Activated CD8-positive, alpha-beta memory T cell treated with anti-CD3 and anti-CD28 coated beads, Interleukin-2, amount 10 ng/mL, durations not matched to agents 7 days and 5 days (primary cell): Measurements from ENCODE around the gene MTCP1. TPM values are rescaled to one million over a fixed set of nuclear protein-coding genes. Genes with fewer than 3 reads are reported as not detected.

Experiments used
- ATAC-seq: fragments of 150-1000 bp; cut with Tn5 transposase; one replicate; pipeline ENCODE4 v1.10.0; 2021; ENCODE audit warnings: moderate library complexity
- CTCF ChIA-PET: fragments of 350-600 bp; sonication (Branson Sonifier 250); formaldehyde crosslinking; loops from one replicate; lab custom pipeline; 2021; ENCODE audit warnings: antibody characterized with exemption; lab: Charles Lee
- DNase-seq: peaks from one replicate; pipeline ENCODE4 v3.0.0-alpha.2; 2020
- H3K27ac Mint-ChIP-seq: one replicate; pipeline ENCODE4 v1.8.0; 2021; ENCODE audit warnings: mild to moderate bottlenecking, mixed read lengths
- H3K27me3 Mint-ChIP-seq: one replicate; pipeline ENCODE4 v1.8.0; 2021; ENCODE audit warnings: mixed read lengths
- H3K36me3 Mint-ChIP-seq: one replicate; pipeline ENCODE4 v1.8.0; 2021; ENCODE audit warnings: mild to moderate bottlenecking, mixed read lengths
- H3K4me1 Mint-ChIP-seq: one replicate; pipeline ENCODE4 v1.8.0; 2021; ENCODE audit warnings: mixed read lengths
- H3K4me3 Mint-ChIP-seq: one replicate; pipeline ENCODE4 v1.8.0; 2021; ENCODE audit warnings: mild to moderate bottlenecking, moderate library complexity, mixed read lengths
- H3K9me3 Mint-ChIP-seq: one replicate; pipeline ENCODE4 v1.8.0; 2022; ENCODE audit warnings: low read depth, mixed read lengths
- total RNA-seq, 2 experiments: library from RNA; stranded (reverse); gene quantifications; one replicate each; pipeline ENCODE4 v1.2.3, GENCODE V29; 2021

MTCP1 gene
- total RNA-seq, 2 experiments from 2014 or later: 23.1 to 25.3 TPM

GRCh38 chrX:155069414-155069813 lies 1.5 kb downstream of the MTCP1 start:
- peaks cover 59% of the 10 kb centered on the region for H3K4me1 Mint-ChIP-seq
- CTCF ChIA-PET: interaction anchor here (1.3 kb wide), 1 partner anchor 12 kb away, joined by 3 read pairs; no protein-coding TSS in a partner anchor
- H3K27me3 Mint-ChIP-seq: no peaks in the 10 kb centered on the region

GRCh38 chrX:155068165-155068564 lies 2.8 kb downstream of the MTCP1 start:
- Mint-ChIP-seq H3K27ac (no peak overlapping the region), H3K36me3 (peaks cover 11% of the 10 kb centered on the region)
- CTCF ChIA-PET: interaction anchor here (1.6 to 2.7 kb wide), 2 partner anchors 11 to 19 kb away, joined by 4 to 6 read pairs; no protein-coding TSS in a partner anchor

More at GRCh38 chrX:155069414-155069813, 1.5 kb downstream of the MTCP1 start:
- Mint-ChIP-seq H3K36me3 (peaks cover 21% of the 10 kb centered on the region), H3K27ac (peak overlapping the region; percentile 73), H3K9me3 (no peaks in the 10 kb centered on the region), H3K4me3 (peak overlapping the region; percentile 76)
- no peak for ATAC-seq
- DNase-seq: no peak

DNA sequence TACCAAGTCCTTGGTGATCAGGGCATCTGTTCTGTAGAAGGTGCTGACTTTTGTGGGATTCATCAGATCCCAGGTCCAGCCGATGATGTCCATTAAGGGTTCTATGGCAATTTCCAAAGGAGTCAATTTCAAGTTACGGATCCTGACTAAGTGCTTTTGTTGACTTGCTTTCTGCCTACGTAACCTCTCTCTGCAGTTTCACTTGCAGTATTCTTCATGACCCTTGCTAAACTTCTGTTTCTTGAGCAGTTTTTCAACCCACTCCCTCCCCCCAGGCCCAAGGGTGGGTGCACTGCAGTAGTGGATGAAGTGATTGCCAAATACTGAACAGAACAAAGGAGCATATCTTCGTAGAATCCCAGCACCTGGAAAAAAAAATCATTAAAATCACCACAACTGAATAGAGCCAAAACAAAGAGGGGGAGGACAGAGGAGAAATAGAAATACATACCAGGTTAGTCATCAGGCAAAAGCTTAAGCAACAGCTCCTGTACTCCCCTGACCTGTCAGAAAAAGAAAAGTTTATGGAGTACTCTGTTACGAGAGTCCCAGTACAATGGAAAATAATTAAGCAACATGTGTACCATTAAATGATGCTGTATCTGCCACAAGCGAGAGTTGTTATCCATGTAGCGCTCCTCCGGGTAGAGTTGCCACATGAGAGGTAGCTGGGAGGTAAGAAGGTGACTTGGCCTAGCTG lies 5.8 kb downstream of the MTCP1 start:
- H3K9me3 Mint-ChIP-seq: no peaks in the 10 kb centered on the region
- DNase-seq (no peak), ATAC-seq (no peak)
- peaks cover 35% of the 10 kb centered on the region for H3K4me1 Mint-ChIP-seq
- no peak overlapping the region for H3K4me3 Mint-ChIP-seq
- CTCF ChIA-PET: interaction anchor here (1.0 kb wide), 1 partner anchor 8 kb away, joined by 3 read pairs; no protein-coding TSS in a partner anchor
- peaks cover 7% of the 10 kb centered on the region for H3K36me3 Mint-ChIP-seq
- no peaks in the 10 kb centered on the region for H3K27me3 Mint-ChIP-seq
- no peak overlapping the region for H3K27ac Mint-ChIP-seq

More at GRCh38 chrX:155068165-155068564, 2.8 kb downstream of the MTCP1 start:
- H3K9me3 Mint-ChIP-seq: no peaks in the 10 kb centered on the region
- ATAC-seq (no peak), DNase-seq (no peak)
- H3K4me3 Mint-ChIP-seq: peak overlapping the region; percentile 26
- peaks cover 46% of the 10 kb centered on the region for H3K4me1 Mint-ChIP-seq
- no peaks in the 10 kb centered on the region for H3K27me3 Mint-ChIP-seq

- CTCF ChIA-PET: interaction anchor here (0.6 to 1.3 kb wide), 2 partner anchors 25 to 1307 kb away, joined by 3 read pairs; no protein-coding TSS in a partner anchor
- Mint-ChIP-seq H3K4me3 (no peak overlapping the region), H3K4me1 (peaks cover 22% of the 10 kb centered on the region), H3K27ac (peak overlapping the region; percentile 36), H3K9me3 (no peaks in the 10 kb centered on the region), H3K27me3 (no peaks in the 10 kb centered on the region), H3K36me3 (peaks cover 5% of the 10 kb centered on the region)
- DNase-seq (no peak), ATAC-seq (no peak)
These were observed 9.2 kb downstream of the MTCP1 start for GRCh38 chrX:155061760-155062159.

DNA sequence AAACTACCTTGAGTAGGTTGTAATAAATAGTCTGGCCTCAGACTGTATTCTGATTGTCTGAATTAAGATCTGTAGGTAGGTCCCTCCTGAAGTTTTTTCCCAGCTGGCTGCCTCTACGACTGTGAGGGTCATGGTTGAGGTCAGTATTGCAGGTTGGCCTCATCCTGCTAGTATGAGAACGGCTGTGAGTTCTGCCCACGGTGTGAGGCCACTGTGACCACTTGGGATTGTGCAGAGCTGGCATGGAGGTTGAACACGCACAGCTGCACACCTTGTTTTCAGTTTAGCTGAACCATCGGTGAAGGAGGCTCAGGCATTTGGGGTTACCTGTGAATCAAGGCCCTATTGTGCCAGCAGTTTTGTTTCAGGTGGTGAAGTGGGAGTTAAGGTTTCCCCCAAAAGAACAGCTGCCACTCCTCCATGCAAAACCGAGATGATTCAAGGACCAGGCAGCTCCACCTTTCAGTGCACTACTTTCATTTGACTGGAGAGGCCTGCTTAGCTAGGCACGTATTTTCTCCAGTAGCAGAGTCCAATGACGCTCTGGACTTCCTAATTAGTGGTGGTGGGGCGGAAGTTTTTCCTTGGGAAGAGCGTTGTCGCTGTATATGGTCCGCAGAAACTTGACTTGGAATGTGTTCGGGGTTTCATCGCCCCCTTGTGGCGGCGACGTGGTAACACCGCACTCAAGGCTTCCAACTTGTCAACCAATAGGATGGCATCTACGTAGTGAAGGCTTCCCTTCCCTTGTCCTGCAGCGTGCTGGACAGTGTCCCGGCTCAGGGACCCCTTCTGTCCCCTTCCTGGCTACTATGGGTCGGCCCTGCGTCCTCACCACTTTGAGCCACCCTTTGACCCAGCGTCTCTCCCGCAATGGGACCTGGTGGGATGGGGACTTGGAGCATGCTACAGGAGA lies 13.8 kb downstream of the MTCP1 start:
- H3K27ac Mint-ChIP-seq: peak overlapping the region; percentile 77
- peak overlapping the region; percentile 71 for H3K4me3 Mint-ChIP-seq
- H3K4me1 Mint-ChIP-seq: peaks cover 40% of the 10 kb centered on the region
- ATAC-seq (peak; percentile 80), DNase-seq (peak; percentile 66)
- CTCF ChIA-PET: interaction anchor here (0.7 to 2.3 kb wide), 18 partner anchors 8 to 177 kb away, joined by 3 to 18 read pairs (median 4); partner anchors contain the start of gene FUNDC2
- H3K9me3 Mint-ChIP-seq: no peaks in the 10 kb centered on the region
- H3K27me3 Mint-ChIP-seq: no peaks in the 10 kb centered on the region
- peaks cover 14% of the 10 kb centered on the region for H3K36me3 Mint-ChIP-seq

GRCh38 chrX:155056471-155056870 lies 14.5 kb downstream of the MTCP1 start:
- peak overlapping the region; percentile 77 for H3K27ac Mint-ChIP-seq
- CTCF ChIA-PET: interaction anchor here (0.7 to 2.3 kb wide), 17 partner anchors 8 to 139 kb away, joined by 3 to 18 read pairs (median 4); partner anchors contain the start of gene FUNDC2
- H3K27me3 Mint-ChIP-seq: no peaks in the 10 kb centered on the region
- peak; percentile 44 for DNase-seq
- no peak overlapping the region for H3K4me3 Mint-ChIP-seq
- peak; percentile 69 for ATAC-seq
- H3K4me1 Mint-ChIP-seq: peaks cover 40% of the 10 kb centered on the region
- no peaks in the 10 kb centered on the region for H3K9me3 Mint-ChIP-seq
- H3K36me3 Mint-ChIP-seq: peaks cover 16% of the 10 kb centered on the region

GRCh38 chrX:155055494-155055893 lies 15.4 kb downstream of the MTCP1 start:
- no peaks in the 10 kb centered on the region for H3K9me3 Mint-ChIP-seq
- DNase-seq: no peak
- peaks cover 40% of the 10 kb centered on the region for H3K4me1 Mint-ChIP-seq
- no peak overlapping the region for H3K4me3 Mint-ChIP-seq
- no peak for ATAC-seq
- no peaks in the 10 kb centered on the region for H3K27me3 Mint-ChIP-seq
- CTCF ChIA-PET: interaction anchor here (1.3 to 1.9 kb wide), 3 partner anchors 9 to 138 kb away, joined by 3 to 10 read pairs (median 6); no protein-coding TSS in a partner anchor
- peak overlapping the region; percentile 43 for H3K27ac Mint-ChIP-seq
- H3K36me3 Mint-ChIP-seq: peaks cover 16% of the 10 kb centered on the region

DNA sequence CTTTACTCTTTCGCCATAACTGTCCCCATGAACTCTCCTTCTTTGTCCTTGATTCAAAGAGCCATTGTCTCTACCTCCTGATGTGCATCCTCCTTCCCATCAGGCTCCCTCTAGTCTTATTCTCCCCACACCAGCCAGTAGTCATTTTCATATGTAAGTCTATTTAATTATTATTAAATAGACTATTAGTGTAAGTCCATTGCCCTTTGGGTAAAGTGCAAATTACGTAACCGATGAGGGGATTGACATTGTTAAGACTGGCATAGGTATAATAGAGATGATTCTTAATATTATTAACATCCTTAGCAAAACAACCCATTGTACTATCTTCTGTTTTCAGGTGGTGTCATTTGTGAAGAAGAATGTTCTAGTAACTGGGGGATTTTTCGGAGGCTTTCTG lies 16.7 kb downstream of the MTCP1 start:
- Mint-ChIP-seq H3K9me3 (no peaks in the 10 kb centered on the region), H3K36me3 (peaks cover 14% of the 10 kb centered on the region), H3K4me3 (no peak overlapping the region), H3K4me1 (peaks cover 41% of the 10 kb centered on the region), H3K27ac (no peak overlapping the region), H3K27me3 (no peaks in the 10 kb centered on the region)
- DNase-seq (no peak), ATAC-seq (no peak)
- CTCF ChIA-PET: interaction anchor here (1.3 to 1.8 kb wide), 2 partner anchors 8 to 136 kb away, joined by 3 to 6 read pairs; no protein-coding TSS in a partner anchor

DNA sequence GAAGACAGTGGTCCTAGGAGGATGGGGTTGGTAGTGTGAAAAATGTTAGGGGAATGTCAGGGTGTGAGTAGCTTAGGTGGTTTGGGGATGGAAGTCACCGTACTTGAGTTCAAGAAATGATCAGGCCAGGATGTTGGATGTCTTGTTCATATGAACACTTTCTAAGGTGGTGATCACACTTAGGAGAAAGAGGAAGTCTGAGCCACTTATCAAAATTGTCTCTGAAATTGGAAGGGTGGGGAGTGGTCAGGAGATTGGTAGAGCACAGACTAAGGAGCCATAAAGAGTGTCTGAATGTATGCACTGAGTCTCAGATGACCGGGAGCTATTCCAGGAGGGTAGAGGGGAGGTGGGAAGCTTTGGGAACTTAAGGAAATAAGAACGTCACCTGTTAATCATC lies 17.3 kb downstream of the MTCP1 start:
- H3K27ac Mint-ChIP-seq: peak overlapping the region; percentile 62
- CTCF ChIA-PET: no interaction called here
- ATAC-seq (no peak), DNase-seq (no peak)
- H3K27me3 Mint-ChIP-seq: no peaks in the 10 kb centered on the region
- H3K36me3 Mint-ChIP-seq: peaks cover 14% of the 10 kb centered on the region
- H3K4me3 Mint-ChIP-seq: no peak overlapping the region
- H3K4me1 Mint-ChIP-seq: peaks cover 45% of the 10 kb centered on the region
- H3K9me3 Mint-ChIP-seq: no peaks in the 10 kb centered on the region

GRCh38 chrX:155052738-155053498 lies 18.0 kb downstream of the MTCP1 start:
- DNase-seq: no peak
- Mint-ChIP-seq H3K4me3 (no peak overlapping the region), H3K27ac (peak overlapping the region; percentile 62), H3K36me3 (peaks cover 14% of the 10 kb centered on the region), H3K9me3 (no peaks in the 10 kb centered on the region), H3K27me3 (no peaks in the 10 kb centered on the region), H3K4me1 (peaks cover 44% of the 10 kb centered on the region)
- CTCF ChIA-PET: no interaction called here
- no peak for ATAC-seq

- CTCF ChIA-PET: interaction anchor here (1.0 to 1.3 kb wide), 5 partner anchors 8 to 64 kb away, joined by 3 to 4 read pairs (median 3); partner anchors contain the start of gene FUNDC2
These were observed 21.8 kb downstream of the MTCP1 start for GRCh38 chrX:155048977-155049619.

More at GRCh38 chrX:155048977-155049619, 21.8 kb downstream of the MTCP1 start:
- ATAC-seq: no peak
- Mint-ChIP-seq H3K4me1 (peaks cover 19% of the 10 kb centered on the region), H3K4me3 (no peak overlapping the region), H3K9me3 (no peaks in the 10 kb centered on the region), H3K27ac (no peak overlapping the region), H3K36me3 (peaks cover 11% of the 10 kb centered on the region), H3K27me3 (no peaks in the 10 kb centered on the region)
- DNase-seq: peak; percentile 57
